Breast epithelium (tissue), 4 donors: ENCODE measurements around the gene ADD2. TPM values are rescaled to one million over a fixed set of nuclear protein-coding genes. Genes with fewer than 3 reads are reported as not detected.

ENCODE experiments used
- DNase-seq, 2 donors: peaks; one replicate each; pipeline ENCODE4 v3.0.0-alpha.2; 2019; ENCODE audit warnings: low spot score in 2 of 2
- H3K27ac ChIP-seq, 2 donors: fragments of 200-600 bp; sonication (generic) in 1 of 2; one replicate each; pipeline ENCODE4 v1.5.1; 2016 to 2019; ENCODE audit warnings: mild to moderate bottlenecking in 1 of 2
- H3K27me3 ChIP-seq, 2 donors: fragments of 200-600 bp; sonication (generic) in 1 of 2; one replicate each; pipeline versions ENCODE4 v1.5.1 to v1.6.0; 2017 to 2019; ENCODE audit warnings: control low read depth in 1 of 2, mild to moderate bottlenecking in 1 of 2
- H3K36me3 ChIP-seq: fragments of 200-600 bp; one replicate; pipeline ENCODE4 v1.5.1; 2019
- H3K4me1 ChIP-seq, 2 donors: fragments of 200-600 bp; sonication (generic); one replicate each; pipeline ENCODE4 v1.5.1; 2016 to 2019; ENCODE audit warnings: control low read depth in 1 of 2
- H3K4me3 ChIP-seq, 3 donors: fragments of 200-600 bp; sonication (generic); 1 replicate in 2 of 3; 2 replicates in 1 of 3; pipeline ENCODE4 v1.5.1; 2016 to 2019; ENCODE audit warnings: mild to moderate bottlenecking in 3 of 3, moderate library complexity in 2 of 3
- H3K9me3 ChIP-seq, 2 donors: fragments of 200-600 bp; sonication (generic) in 1 of 2; one replicate each; pipeline ENCODE4 v1.5.1; 2016 to 2019; ENCODE audit warnings: control low read depth in 1 of 2
- CTCF ChIP-seq, 3 donors: fragments of 450-650 bp; IDR thresholded peaks; one replicate each; pipeline ENCODE4 v1.5.1; 2016 to 2017; ENCODE audit warnings: antibody characterized with exemption in 3 of 3, mild to moderate bottlenecking in 3 of 3, moderate library complexity in 3 of 3
- POLR2A ChIP-seq: fragments of 450-650 bp; IDR thresholded peaks from one replicate; pipeline ENCODE4 v1.6.1; 2016; ENCODE audit warnings: antibody characterized with exemption, mild to moderate bottlenecking, moderate library complexity
- POLR2AphosphoS5 ChIP-seq, 3 donors: sonication (generic); formaldehyde crosslinking; IDR thresholded peaks; one replicate each; pipeline ENCODE4 v1.6.1; 2017; ENCODE audit warnings: antibody characterized with exemption in 3 of 3
- intact Hi-C: fragments of 100-400 bp; cut with DNase I; formaldehyde crosslinking; loops from one replicate; pipeline ENCODE4 v1.15.1; 2023; ENCODE audit warnings: low total_unique reads
- total RNA-seq, 3 donors: library from RNA; depleted of rRNA; stranded (reverse); fragments of >200 nt; gene quantifications; one replicate each; pipeline ENCODE4 v1.1.0, GENCODE V29; 2016

ADD2 gene
- 1 to 10 TPM; 1.3 to 2.3 (median 1.9) TPM for total RNA-seq

- intact Hi-C loops, result no loop called here
- TF ChIP-seq POLR2A, result no peak
- TF ChIP-seq CTCF (IDR thresholded peaks at IDR 0.05), result no peak
- no peak for TF ChIP-seq POLR2AphosphoS5 (IDR thresholded peaks at IDR 0.05)
- Histone ChIP-seq H3K4me1 (peaks cover 0 to 6% of the 10 kb centered on the region in 2 donors), H3K36me3 (no peaks in the 10 kb centered on the region), H3K27ac (peak within 1 kb of the TSS in 1 of 2 donors; percentile 30), H3K4me3 (peak within 1 kb of the TSS; percentile 43 to 60 (median 52)), H3K27me3 (peaks cover 5 to 33% of the 10 kb centered on the region in 2 donors), H3K9me3 (no peaks in the 10 kb centered on the region)
- DNase-seq, result no peak
Measured at GRCh38 chr2:70767699-70768589, at the start of gene ADD2. TSS of gene ADD2 (minus strand) at chr2:70768200. CDS start at chr2:70706408, 61,792 bp downstream.

- Histone ChIP-seq H3K4me3 (no peak overlapping the region), H3K9me3 (no peaks in the 10 kb centered on the region), H3K27me3 (no peaks in the 10 kb centered on the region), H3K27ac (no peak overlapping the region), H3K4me1 (no peaks in the 10 kb centered on the region), H3K36me3 (no peaks in the 10 kb centered on the region)
- DNase-seq, result no peak
- intact Hi-C loops, result no loop called here
- TF ChIP-seq POLR2AphosphoS5 (IDR thresholded peaks at IDR 0.05) (no peak), POLR2A (no peak), CTCF (IDR thresholded peaks at IDR 0.05) (no peak)
Measured at GRCh38 chr2:70817284-70817954, 49.4 kb upstream of the ADD2 start.

- Histone ChIP-seq H3K27ac (no peak overlapping the region), H3K27me3 (no peaks in the 10 kb centered on the region), H3K4me3 (no peak overlapping the region), H3K4me1 (no peaks in the 10 kb centered on the region), H3K9me3 (no peaks in the 10 kb centered on the region), H3K36me3 (no peaks in the 10 kb centered on the region)
- no peak for DNase-seq
- TF ChIP-seq POLR2AphosphoS5 (IDR thresholded peaks at IDR 0.05) (no peak), POLR2A (no peak), CTCF (IDR thresholded peaks at IDR 0.05) (no peak)
- intact Hi-C loops, result no loop called here
Measured at GRCh38 chr2:70816726-70817125, 48.7 kb upstream of the ADD2 start.

GRCh38 chr2:70808983-70809958 is 41.3 kb upstream of the ADD2 start:
- Histone ChIP-seq H3K36me3 (no peaks in the 10 kb centered on the region), H3K27ac (no peak overlapping the region), H3K4me1 (no peaks in the 10 kb centered on the region), H3K4me3 (no peak overlapping the region), H3K27me3 (no peaks in the 10 kb centered on the region), H3K9me3 (no peaks in the 10 kb centered on the region)
- TF ChIP-seq CTCF (IDR thresholded peaks at IDR 0.05) (no peak), POLR2A (no peak), POLR2AphosphoS5 (IDR thresholded peaks at IDR 0.05) (no peak)
- no peak for DNase-seq
- intact Hi-C loops, result no loop called here
